Subcutaneous abdominal adipose tissue (tissue), 5 donors: ENCODE measurements around the gene FBXL12.
A peak's percentile ranks its signal among the peaks of the same experiment; 100 is the strongest.
"Not testable (repeated sequence)": the region's sequence is repeated elsewhere in the genome, so short reads cannot be mapped to it uniquely, and the experiment has no call there.

Experiments
- H3K27ac ChIP-seq: one replicate; pipeline ENCODE4 v1.7.0; 2013; ENCODE audit warnings: low read depth, mild to moderate bottlenecking, inconsistent platforms, low read length, moderate library complexity
- H3K27me3 ChIP-seq, 5 donors: one replicate each; pipeline ENCODE4 v1.7.0; 2013; ENCODE audit warnings: low read length in 5 of 5, inconsistent platforms in 1 of 5; ENCODE audit not compliant: control insufficient read depth in 5 of 5, insufficient read depth in 4 of 5
- H3K36me3 ChIP-seq, 5 donors: one replicate each; pipeline ENCODE4 v1.7.0; 2013; ENCODE audit warnings: low read length in 5 of 5; ENCODE audit not compliant: control insufficient read depth in 5 of 5, insufficient read depth in 5 of 5
- H3K4me1 ChIP-seq, 5 donors: one replicate each; pipeline ENCODE4 v1.7.0; 2013; ENCODE audit warnings: low read length in 5 of 5, mild to moderate bottlenecking in 3 of 5, moderate library complexity in 1 of 5; ENCODE audit not compliant: control insufficient read depth in 5 of 5, insufficient read depth in 5 of 5
- H3K4me3 ChIP-seq, 5 donors: one replicate each; pipeline ENCODE4 v1.7.0; 2013; ENCODE audit warnings: low read length in 5 of 5, low read depth in 1 of 5
- H3K9ac ChIP-seq, 5 donors: one replicate each; pipeline ENCODE4 v1.7.0; 2013; ENCODE audit warnings: low read length in 5 of 5, mild to moderate bottlenecking in 4 of 5, moderate library complexity in 3 of 5
- H3K9me3 ChIP-seq, 5 donors: one replicate each; pipeline ENCODE4 v1.7.0; 2013; ENCODE audit warnings: low read length in 5 of 5; ENCODE audit not compliant: control insufficient read depth in 5 of 5
- donor health status: healthy.
- donor health status: healthy.
- donor health status: healthy.
- donor health status: healthy.
- donor health status: healthy.

The FBXL12 gene

DNA sequence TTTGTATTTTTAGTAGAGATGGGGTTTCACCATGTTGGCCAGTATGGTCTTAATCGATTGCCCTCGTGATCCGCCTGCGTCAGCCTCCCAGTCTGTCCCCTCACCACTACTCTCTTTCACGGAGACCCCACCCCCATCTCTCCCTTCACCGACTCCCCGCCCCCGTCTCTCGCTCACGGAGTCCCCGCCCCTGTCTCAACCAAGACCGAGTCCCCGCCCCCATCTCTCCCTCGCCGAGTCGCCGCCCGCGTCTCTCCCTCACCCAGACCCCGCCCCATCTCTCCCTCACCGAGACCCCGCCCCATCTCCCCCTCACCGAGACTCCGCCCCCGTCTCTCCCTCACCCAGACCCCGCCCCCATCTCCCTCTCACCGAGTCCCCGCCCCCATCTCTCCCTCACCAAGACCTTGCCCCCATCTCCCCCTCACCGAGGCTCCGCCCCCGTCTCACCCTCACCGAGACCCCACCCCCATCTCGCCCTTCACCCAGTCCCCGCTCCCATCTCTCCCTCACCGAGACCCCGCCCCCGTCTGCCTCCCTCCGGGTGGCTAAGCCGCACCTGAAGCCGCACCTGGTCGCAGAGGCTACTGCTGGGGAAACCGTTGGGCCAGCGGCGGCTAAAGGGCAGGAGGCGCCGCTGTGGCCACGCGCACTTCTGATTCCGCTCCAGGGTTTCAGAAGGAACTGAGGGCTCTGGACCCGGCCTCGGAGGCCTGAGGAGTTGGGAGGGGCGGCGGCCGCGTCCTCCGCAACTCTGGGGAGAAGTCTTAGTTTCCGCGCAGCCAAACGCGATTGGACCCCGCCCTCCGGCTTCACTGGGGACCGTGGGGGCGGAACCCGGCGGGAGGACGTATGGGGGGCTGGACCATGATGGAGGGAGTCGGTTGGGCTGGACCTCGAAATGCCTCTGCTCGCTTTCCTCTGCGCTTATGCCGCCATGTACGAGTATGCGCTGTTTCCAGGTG is 33.2 kb downstream of the FBXL12 start:
- Histone ChIP-seq H3K4me1 (peaks cover 0 to 19% (median 12%) of the 10 kb centered on the region in 5 donors), H3K27ac (peak overlapping the region; percentile 85), H3K4me3 (peak overlapping the region; percentile 74 to 84 (median 76)), H3K9ac (peak overlapping the region in 4 of 5 donors; percentile 60 to 77 (median 71)), H3K36me3 (no peaks in the 10 kb centered on the region), H3K9me3 (no peaks in the 10 kb centered on the region), H3K27me3 (no peaks in the 10 kb centered on the region)

DNA sequence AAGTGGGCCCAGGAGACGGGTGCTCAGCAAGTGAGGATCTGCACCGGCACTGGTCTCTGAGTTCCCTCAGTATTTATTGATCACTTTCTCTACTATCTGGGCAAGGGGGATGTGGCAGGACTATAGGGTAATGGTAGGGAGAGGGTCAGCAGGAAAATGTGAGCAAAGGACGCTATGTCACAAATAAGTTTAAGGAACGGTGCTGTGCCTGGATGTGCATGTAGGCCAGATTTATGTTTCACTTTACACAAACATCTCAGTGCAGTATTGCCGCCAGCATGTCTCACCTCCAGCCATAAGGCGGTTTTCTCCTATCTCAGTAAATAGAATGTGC is 34.7 kb downstream of the FBXL12 start:
- Histone ChIP-seq H3K4me1 (peaks cover 0 to 19% (median 12%) of the 10 kb centered on the region in 5 donors), H3K27ac (peak overlapping the region; percentile 60)
- H3K27me3 ChIP-seq, H3K4me3 ChIP-seq, H3K36me3 ChIP-seq, H3K9me3 ChIP-seq, H3K9ac ChIP-seq: not testable (repeated sequence)

DNA sequence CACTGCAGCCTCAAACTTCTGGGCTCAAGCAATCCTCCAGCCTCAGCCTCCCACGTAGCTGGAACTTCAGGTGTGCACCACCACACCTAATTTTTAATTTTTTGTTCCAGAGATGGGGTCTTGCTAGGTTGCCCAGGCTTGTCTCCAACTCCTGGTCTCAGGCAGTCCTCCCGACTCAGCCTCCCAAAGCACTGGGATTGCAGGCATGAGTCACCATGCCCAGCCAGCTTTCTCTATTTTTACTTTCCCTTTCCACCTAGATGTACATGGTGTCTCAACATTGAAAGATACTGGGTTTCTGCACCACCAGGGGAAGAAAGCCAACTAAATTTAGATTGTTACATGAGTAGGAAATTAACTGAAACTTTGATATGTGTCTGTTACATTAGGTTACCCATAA is 36.5 kb downstream of the FBXL12 start:
- no peak overlapping the region for H3K9ac ChIP-seq
- H3K27me3 ChIP-seq = no peaks in the 10 kb centered on the region
- peaks cover 0 to 19% (median 12%) of the 10 kb centered on the region in 5 donors for H3K4me1 ChIP-seq
- no peak overlapping the region for H3K27ac ChIP-seq
- H3K36me3 ChIP-seq = no peaks in the 10 kb centered on the region
- no peak overlapping the region for H3K4me3 ChIP-seq
- no peaks in the 10 kb centered on the region for H3K9me3 ChIP-seq

DNA sequence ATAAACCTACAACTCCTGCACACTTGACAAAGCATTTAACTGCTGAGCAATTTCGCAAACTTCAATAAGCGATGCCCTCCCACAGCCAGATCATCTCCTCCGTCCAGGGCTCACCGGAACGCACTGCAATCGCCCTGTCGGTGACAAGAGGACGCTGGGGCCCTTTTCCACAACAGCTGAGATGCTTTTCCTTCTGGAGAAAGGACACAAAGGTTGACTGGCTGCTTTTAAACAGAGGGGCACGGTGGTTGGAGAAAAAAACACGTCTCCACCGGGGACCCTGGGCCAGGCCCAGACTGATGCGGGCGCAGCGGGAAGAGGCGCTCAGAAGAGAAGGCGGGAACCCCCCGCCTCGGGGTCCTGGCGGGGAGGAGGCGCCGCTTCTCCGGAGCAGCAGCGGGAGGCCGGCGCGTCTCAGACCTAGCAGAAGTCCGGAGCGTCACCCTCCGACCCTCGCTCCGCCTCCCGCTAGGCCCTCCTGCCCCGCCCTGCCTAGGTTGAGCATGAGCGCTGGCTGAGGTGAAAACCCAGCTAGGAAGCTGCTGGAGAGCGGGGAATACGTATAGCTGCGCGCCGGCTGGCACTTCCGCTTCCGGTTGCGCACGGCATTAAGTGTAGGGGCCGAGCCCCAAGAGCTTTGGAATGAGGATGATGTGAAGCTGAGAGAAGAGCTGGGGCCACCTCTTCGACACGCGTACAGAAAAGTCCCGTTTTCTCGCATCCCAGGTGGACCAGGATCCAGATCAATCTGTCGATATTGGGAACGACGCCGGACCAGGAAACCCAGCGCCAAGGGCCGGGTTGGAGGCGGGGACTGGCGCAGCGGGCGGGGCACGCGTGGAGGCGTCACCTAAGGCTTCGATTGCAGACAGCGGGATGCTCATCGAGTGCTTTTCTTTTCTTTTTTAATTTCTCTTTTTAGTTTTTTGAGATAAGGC is 50.4 kb downstream of the FBXL12 start, which contains the start of gene ZNF846:
TSS of gene ZNF846 (minus strand) at position 564 of the 938 bp plus-strand sequence. CDS start 3,788 bp downstream, outside the sequence.
- H3K36me3 ChIP-seq = peaks cover 0 to 8% (median 5%) of the 10 kb centered on the region in 5 donors
- peaks cover 0 to 17% (median 16%) of the 10 kb centered on the region in 5 donors for H3K4me1 ChIP-seq
- H3K9me3 ChIP-seq = peaks cover 0 to 8% (median 6%) of the 10 kb centered on the region in 5 donors

More for the DNA sequence above, 50.4 kb downstream of the FBXL12 start, which contains the start of gene ZNF846:
- Histone ChIP-seq H3K27ac (peak within 1 kb of the TSS; percentile 88), H3K9ac (peak within 1 kb of the TSS; percentile 69 to 94 (median 90)), H3K4me3 (peak within 1 kb of the TSS; percentile 84 to 99 (median 97)), H3K27me3 (no peaks in the 10 kb centered on the region)
